Subcutaneous abdominal adipose tissue (tissue), 5 donors: ENCODE data around the gene SEMA3G.
A peak's percentile ranks its signal among the peaks of the same experiment; 100 is the strongest.

ENCODE experiments used
- H3K27ac ChIP-seq: one replicate; pipeline ENCODE4 v1.7.0; 2013; ENCODE audit warnings: low read depth, mild to moderate bottlenecking, inconsistent platforms, low read length, moderate library complexity
- H3K27me3 ChIP-seq, 5 donors: one replicate each; pipeline ENCODE4 v1.7.0; 2013; ENCODE audit warnings: low read length in 5 of 5, inconsistent platforms in 1 of 5; ENCODE audit not compliant: control insufficient read depth in 5 of 5, insufficient read depth in 4 of 5
- H3K36me3 ChIP-seq, 5 donors: one replicate each; pipeline ENCODE4 v1.7.0; 2013; ENCODE audit warnings: low read length in 5 of 5; ENCODE audit not compliant: control insufficient read depth in 5 of 5, insufficient read depth in 5 of 5
- H3K4me1 ChIP-seq, 5 donors: one replicate each; pipeline ENCODE4 v1.7.0; 2013; ENCODE audit warnings: low read length in 5 of 5, mild to moderate bottlenecking in 3 of 5, moderate library complexity in 1 of 5; ENCODE audit not compliant: control insufficient read depth in 5 of 5, insufficient read depth in 5 of 5
- H3K4me3 ChIP-seq, 5 donors: one replicate each; pipeline ENCODE4 v1.7.0; 2013; ENCODE audit warnings: low read length in 5 of 5, low read depth in 1 of 5
- H3K9ac ChIP-seq, 5 donors: one replicate each; pipeline ENCODE4 v1.7.0; 2013; ENCODE audit warnings: low read length in 5 of 5, mild to moderate bottlenecking in 4 of 5, moderate library complexity in 3 of 5
- H3K9me3 ChIP-seq, 5 donors: one replicate each; pipeline ENCODE4 v1.7.0; 2013; ENCODE audit warnings: low read length in 5 of 5; ENCODE audit not compliant: control insufficient read depth in 5 of 5
- donor health status: healthy.
- donor health status: healthy.
- donor health status: healthy.
- donor health status: healthy.
- donor health status: healthy.

Gene SEMA3G

DNA sequence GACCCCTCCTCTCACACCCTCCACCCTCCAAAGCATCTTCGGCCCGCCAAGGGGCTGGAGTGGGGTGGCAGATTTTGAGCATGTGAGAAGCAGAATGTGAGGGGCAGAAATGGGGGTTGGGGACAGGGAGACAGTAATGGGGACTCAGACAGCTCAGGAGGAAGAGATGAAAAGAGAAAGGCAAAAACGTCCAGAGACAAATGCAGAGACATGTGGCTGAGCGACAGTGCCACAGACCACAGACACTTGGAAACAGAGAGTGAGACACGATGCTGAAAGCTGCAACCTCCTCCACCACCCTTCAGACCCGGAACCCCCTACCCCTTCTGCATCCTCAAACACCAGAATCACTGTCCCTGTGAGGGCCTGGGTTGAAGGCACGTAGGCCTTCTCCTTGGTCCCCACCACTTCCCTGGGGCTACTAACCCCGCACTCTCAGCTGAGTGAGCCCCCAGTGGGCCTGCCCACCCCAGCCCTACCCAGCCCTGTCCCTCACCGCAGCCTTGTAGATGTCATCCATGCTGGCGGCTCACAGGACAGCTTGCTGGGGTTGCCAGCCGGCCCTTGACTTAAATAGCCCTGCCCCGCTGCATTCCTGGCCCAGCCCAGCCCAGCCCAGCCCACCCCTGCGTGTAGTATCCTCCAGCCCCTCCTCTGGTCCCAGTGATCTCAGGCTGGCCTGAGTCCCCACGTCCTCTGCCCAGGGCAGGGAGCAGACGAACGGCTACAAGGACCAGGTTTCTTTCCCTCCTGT, 8.8 kb upstream of the SEMA3G start, which contains the start of gene TNNC1:
TSS of gene TNNC1 (minus strand) at position 546 of the 754 bp plus-strand sequence. CDS start at position 520, 26 bp downstream.
- H3K36me3 ChIP-seq = peaks cover 5 to 15% (median 5%) of the 10 kb centered on the region in 5 donors
- H3K4me1 ChIP-seq = peaks cover 3 to 33% (median 25%) of the 10 kb centered on the region in 5 donors
- H3K27me3 ChIP-seq = no peaks in the 10 kb centered on the region
- peak within 1 kb of the TSS; percentile 93 for H3K27ac ChIP-seq
- peak within 1 kb of the TSS in 4 of 5 donors; percentile 79 to 94 (median 84) for H3K9ac ChIP-seq
- no peaks in the 10 kb centered on the region for H3K9me3 ChIP-seq
- H3K4me3 ChIP-seq = peak within 1 kb of the TSS in 4 of 5 donors; percentile 80 to 89 (median 84)

GRCh38 chr3:52452570-52453221, 7.8 kb upstream of the SEMA3G start:
- no peak overlapping the region for H3K9ac ChIP-seq
- peaks cover 0 to 6% (median 0%) of the 10 kb centered on the region in 5 donors for H3K36me3 ChIP-seq
- H3K4me1 ChIP-seq = peaks cover 3 to 33% (median 25%) of the 10 kb centered on the region in 5 donors
- H3K4me3 ChIP-seq = no peak overlapping the region
- H3K27me3 ChIP-seq = no peaks in the 10 kb centered on the region
- H3K27ac ChIP-seq = no peak overlapping the region
- no peaks in the 10 kb centered on the region for H3K9me3 ChIP-seq

DNA sequence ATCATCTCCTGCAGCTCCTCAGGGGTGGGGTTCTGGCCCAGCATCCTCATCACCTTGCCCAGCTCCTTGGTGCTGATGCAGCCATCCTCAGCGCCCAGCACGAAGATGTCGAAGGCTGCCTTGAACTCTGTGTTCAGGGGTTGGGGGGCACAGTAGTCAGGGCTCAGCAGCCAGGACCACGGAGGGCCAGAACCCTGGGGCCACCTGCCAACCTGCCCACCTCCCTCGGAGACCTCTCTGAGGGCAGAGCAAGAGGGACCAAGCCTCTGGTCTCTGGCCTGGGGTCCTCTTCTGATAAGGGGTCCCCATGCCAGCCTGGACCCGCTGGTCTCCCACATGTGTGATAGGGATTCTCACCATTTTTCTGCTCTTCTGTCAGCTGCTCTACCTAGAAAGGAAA, 7.2 kb upstream of the SEMA3G start:
- Histone ChIP-seq H3K9ac (no peak overlapping the region), H3K4me3 (no peak overlapping the region), H3K36me3 (peaks cover 0 to under 1% (median 0%) of the 10 kb centered on the region in 5 donors), H3K9me3 (no peaks in the 10 kb centered on the region), H3K27ac (no peak overlapping the region), H3K4me1 (peaks cover 3 to 28% (median 24%) of the 10 kb centered on the region in 5 donors), H3K27me3 (no peaks in the 10 kb centered on the region)

- Histone ChIP-seq H3K9ac (no peak overlapping the region), H3K9me3 (no peaks in the 10 kb centered on the region), H3K4me1 (peaks cover 3 to 26% (median 23%) of the 10 kb centered on the region in 5 donors), H3K27me3 (no peaks in the 10 kb centered on the region), H3K27ac (no peak overlapping the region), H3K36me3 (no peaks in the 10 kb centered on the region), H3K4me3 (no peak overlapping the region)
Measured at GRCh38 chr3:52451237-52452083, 6.6 kb upstream of the SEMA3G start.

DNA sequence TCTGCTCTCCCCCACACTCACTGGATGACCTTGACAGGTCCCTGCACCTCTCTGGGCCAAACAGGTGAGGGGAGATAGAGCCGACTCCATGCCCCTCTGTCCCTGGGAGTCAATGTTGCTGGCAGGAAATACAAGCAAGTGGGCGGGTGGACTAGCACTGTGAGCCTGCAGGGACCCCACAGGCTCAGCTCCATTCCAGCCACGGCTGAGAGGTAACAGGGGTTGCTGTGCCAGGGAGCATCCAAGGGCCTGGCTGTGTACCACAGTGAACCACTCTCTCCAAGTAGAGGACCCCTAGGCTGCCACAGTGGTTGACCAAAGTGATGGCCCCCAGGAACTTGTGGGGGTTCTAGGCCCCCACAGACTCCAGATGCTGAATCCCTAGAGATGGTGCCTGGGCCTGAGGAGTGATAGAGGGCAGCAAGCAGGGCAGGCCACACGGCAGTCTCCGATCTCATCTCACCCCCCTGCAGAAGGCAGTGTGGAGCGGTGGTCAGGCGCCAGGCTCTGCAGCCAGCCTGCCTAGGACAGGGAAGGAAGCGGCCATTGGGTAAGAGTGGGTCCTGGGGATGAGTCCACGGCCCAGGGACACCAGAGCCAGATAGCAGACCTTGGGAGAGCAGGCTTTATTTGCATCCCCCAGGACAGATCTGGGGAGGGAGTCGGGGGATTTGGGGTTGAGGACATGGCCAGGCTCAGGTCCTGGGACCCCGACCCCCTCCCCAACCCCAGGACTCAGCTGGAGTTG, 5.8 kb upstream of the SEMA3G start:
- H3K9me3 ChIP-seq = no peaks in the 10 kb centered on the region
- no peaks in the 10 kb centered on the region for H3K36me3 ChIP-seq
- H3K4me3 ChIP-seq = no peak overlapping the region
- H3K9ac ChIP-seq = no peak overlapping the region
- H3K27ac ChIP-seq = no peak overlapping the region
- H3K27me3 ChIP-seq = no peaks in the 10 kb centered on the region
- H3K4me1 ChIP-seq = peaks cover 3 to 25% (median 20%) of the 10 kb centered on the region in 5 donors

DNA sequence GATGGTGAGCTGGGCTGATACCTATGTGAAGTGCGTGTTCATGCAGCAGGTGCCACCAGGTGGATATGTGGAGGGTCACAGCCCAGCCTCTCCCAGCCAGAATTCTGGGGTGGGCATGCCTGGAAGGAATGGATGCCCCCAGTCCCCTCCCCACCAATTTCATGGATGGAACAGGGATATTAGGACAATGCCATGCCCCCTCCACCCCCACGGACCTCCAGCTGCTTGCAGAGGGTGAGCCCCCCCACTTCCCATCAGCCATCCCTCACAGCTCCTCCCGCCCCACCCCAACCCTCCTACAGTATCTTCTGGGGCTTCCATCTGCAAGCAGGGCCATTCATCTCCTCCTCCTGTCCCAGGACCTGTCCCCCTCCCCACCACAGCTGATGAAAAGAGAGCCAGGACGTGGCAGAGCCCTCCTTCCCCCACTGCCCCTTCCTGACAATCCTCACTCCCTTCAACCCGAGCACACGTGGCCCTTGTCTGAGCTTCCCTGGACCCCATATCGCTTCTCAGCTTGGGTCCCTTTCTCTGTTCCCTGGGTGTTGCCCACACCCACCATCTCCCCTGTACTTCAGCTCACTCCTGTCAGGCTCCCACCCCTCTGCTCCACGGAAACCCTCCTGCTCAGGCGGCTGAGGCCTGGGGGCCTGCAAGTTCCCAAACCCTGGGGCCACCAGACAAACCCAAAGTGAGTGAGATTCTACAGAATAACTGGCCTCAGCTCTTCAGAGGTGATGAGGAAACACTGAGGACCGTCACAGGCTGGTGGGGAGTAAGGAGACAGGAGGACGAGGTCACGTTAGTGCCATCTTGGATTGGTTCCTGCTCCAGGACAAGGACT, 2.8 kb upstream of the SEMA3G start:
- Histone ChIP-seq H3K9me3 (no peaks in the 10 kb centered on the region), H3K27ac (no peak overlapping the region), H3K36me3 (peaks cover 0 to under 1% (median 0%) of the 10 kb centered on the region in 5 donors), H3K4me1 (peaks cover 5 to 40% (median 38%) of the 10 kb centered on the region in 5 donors), H3K9ac (no peak overlapping the region), H3K27me3 (no peaks in the 10 kb centered on the region), H3K4me3 (no peak overlapping the region)

GRCh38 chr3:52446631-52447511, 2.0 kb upstream of the SEMA3G start:
- Histone ChIP-seq H3K4me1 (peaks cover 9 to 48% (median 47%) of the 10 kb centered on the region in 5 donors), H3K36me3 (peaks cover 0 to 10% (median 2%) of the 10 kb centered on the region in 5 donors), H3K4me3 (no peak overlapping the region), H3K27ac (no peak overlapping the region), H3K9me3 (no peaks in the 10 kb centered on the region), H3K9ac (peak overlapping the region in 1 of 5 donors; percentile 41), H3K27me3 (no peaks in the 10 kb centered on the region)

DNA sequence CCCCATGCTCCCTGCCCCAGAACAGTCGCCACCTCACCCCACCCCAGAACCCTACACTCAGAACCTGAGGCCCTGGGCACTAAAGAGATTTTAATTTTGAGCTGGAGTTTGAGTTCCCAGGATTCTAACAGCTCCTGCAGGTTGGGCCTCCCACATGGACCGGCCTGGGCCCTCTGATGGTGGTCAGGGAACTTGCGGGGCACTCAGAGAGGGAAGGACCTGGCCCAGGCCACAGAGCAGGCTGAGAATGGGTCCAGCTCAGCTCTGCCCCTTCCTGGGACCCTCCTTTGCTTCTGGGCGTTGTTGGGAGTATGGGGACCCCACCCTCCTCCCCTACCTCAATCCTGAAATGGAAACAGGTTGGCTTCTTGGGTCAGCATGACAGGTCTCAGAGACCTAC, 1.1 kb upstream of the SEMA3G start:
- Histone ChIP-seq H3K9me3 (no peaks in the 10 kb centered on the region), H3K9ac (peak overlapping the region in 2 of 5 donors; percentile 11 to 41), H3K4me3 (no peak overlapping the region), H3K27me3 (no peaks in the 10 kb centered on the region), H3K4me1 (peaks cover 9 to 57% (median 53%) of the 10 kb centered on the region in 5 donors), H3K36me3 (peaks cover 0 to 18% (median 10%) of the 10 kb centered on the region in 5 donors), H3K27ac (no peak overlapping the region)
